ENCODE data around the gene GREM2. TPM values are rescaled to one million over a fixed set of nuclear protein-coding genes. Genes with fewer than 3 reads are reported as not detected.

Gene GREM2
- total RNA-seq, 1 donor from 2014 or later = not detected

GRCh38 chr1:240495601-240496000, 116.4 kb downstream of the GREM2 start:
- Mint-ChIP-seq H3K4me1 (ENCODE audit: unreplicated experiment) (peaks cover 17% of the 10 kb centered on the region), H3K27ac (ENCODE audit: unreplicated experiment) (no peak overlapping the region), H3K27me3 (ENCODE audit: unreplicated experiment) (no peaks in the 10 kb centered on the region), H3K36me3 (ENCODE audit: unreplicated experiment) (no peaks in the 10 kb centered on the region), H3K9me3 (ENCODE audit: unreplicated experiment) (no peaks in the 10 kb centered on the region), H3K4me3 (ENCODE audit: unreplicated experiment) (no peak overlapping the region)
- TF ChIP-seq, protein P1, sequence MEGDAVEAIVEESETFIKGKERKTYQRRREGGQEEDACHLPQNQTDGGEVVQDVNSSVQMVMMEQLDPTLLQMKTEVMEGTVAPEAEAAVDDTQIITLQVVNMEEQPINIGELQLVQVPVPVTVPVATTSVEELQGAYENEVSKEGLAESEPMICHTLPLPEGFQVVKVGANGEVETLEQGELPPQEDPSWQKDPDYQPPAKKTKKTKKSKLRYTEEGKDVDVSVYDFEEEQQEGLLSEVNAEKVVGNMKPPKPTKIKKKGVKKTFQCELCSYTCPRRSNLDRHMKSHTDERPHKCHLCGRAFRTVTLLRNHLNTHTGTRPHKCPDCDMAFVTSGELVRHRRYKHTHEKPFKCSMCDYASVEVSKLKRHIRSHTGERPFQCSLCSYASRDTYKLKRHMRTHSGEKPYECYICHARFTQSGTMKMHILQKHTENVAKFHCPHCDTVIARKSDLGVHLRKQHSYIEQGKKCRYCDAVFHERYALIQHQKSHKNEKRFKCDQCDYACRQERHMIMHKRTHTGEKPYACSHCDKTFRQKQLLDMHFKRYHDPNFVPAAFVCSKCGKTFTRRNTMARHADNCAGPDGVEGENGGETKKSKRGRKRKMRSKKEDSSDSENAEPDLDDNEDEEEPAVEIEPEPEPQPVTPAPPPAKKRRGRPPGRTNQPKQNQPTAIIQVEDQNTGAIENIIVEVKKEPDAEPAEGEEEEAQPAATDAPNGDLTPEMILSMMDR (IDR thresholded peaks at IDR 0.05) = no peak
- DNase-seq (ENCODE audit: extremely low spot score, unreplicated experiment) = no peak

GRCh38 chr1:240492832-240493440, 119.0 kb downstream of the GREM2 start:
- Mint-ChIP-seq H3K4me1 (ENCODE audit: unreplicated experiment) (peaks cover 17% of the 10 kb centered on the region), H3K27me3 (ENCODE audit: unreplicated experiment) (no peaks in the 10 kb centered on the region), H3K9me3 (ENCODE audit: unreplicated experiment) (no peaks in the 10 kb centered on the region), H3K27ac (ENCODE audit: unreplicated experiment) (no peak overlapping the region), H3K36me3 (ENCODE audit: unreplicated experiment) (no peaks in the 10 kb centered on the region), H3K4me3 (ENCODE audit: unreplicated experiment) (peak overlapping the region; percentile 70)
- DNase-seq (ENCODE audit: extremely low spot score, unreplicated experiment) = no peak
- TF ChIP-seq, protein P1 (IDR thresholded peaks at IDR 0.05) = peak; percentile 46

- H3K4me3 Mint-ChIP-seq (ENCODE audit: unreplicated experiment) = no peak overlapping the region
- no peaks in the 10 kb centered on the region for H3K27me3 Mint-ChIP-seq (ENCODE audit: unreplicated experiment)
- H3K36me3 Mint-ChIP-seq (ENCODE audit: unreplicated experiment) = no peaks in the 10 kb centered on the region
- TF ChIP-seq, protein P1 (IDR thresholded peaks at IDR 0.05) = no peak
- H3K27ac Mint-ChIP-seq (ENCODE audit: unreplicated experiment) = no peak overlapping the region
- peaks cover 17% of the 10 kb centered on the region for H3K4me1 Mint-ChIP-seq (ENCODE audit: unreplicated experiment)
- H3K9me3 Mint-ChIP-seq (ENCODE audit: unreplicated experiment) = no peaks in the 10 kb centered on the region
- DNase-seq (ENCODE audit: extremely low spot score, unreplicated experiment) = no peak
Observed at GRCh38 chr1:240491796-240492195, 120.2 kb downstream of the GREM2 start.

- no peak overlapping the region for H3K27ac Mint-ChIP-seq (ENCODE audit: unreplicated experiment)
- TF ChIP-seq, protein P1 (IDR thresholded peaks at IDR 0.05) = no peak
- no peaks in the 10 kb centered on the region for H3K27me3 Mint-ChIP-seq (ENCODE audit: unreplicated experiment)
- H3K36me3 Mint-ChIP-seq (ENCODE audit: unreplicated experiment) = no peaks in the 10 kb centered on the region
- H3K4me1 Mint-ChIP-seq (ENCODE audit: unreplicated experiment) = peaks cover 17% of the 10 kb centered on the region
- no peak overlapping the region for H3K4me3 Mint-ChIP-seq (ENCODE audit: unreplicated experiment)
- no peaks in the 10 kb centered on the region for H3K9me3 Mint-ChIP-seq (ENCODE audit: unreplicated experiment)
- no peak for DNase-seq (ENCODE audit: extremely low spot score, unreplicated experiment)
Observed at GRCh38 chr1:240491156-240491555, 120.8 kb downstream of the GREM2 start.

- Mint-ChIP-seq H3K4me3 (ENCODE audit: unreplicated experiment) (no peak overlapping the region), H3K4me1 (ENCODE audit: unreplicated experiment) (peaks cover 13% of the 10 kb centered on the region), H3K27me3 (ENCODE audit: unreplicated experiment) (peaks cover 3% of the 10 kb centered on the region), H3K36me3 (ENCODE audit: unreplicated experiment) (no peaks in the 10 kb centered on the region), H3K27ac (ENCODE audit: unreplicated experiment) (no peak overlapping the region), H3K9me3 (ENCODE audit: unreplicated experiment) (no peaks in the 10 kb centered on the region)
- TF ChIP-seq, protein P1 (IDR thresholded peaks at IDR 0.05) = no peak
- DNase-seq (ENCODE audit: extremely low spot score, unreplicated experiment) = no peak
Observed at GRCh38 chr1:240487493-240487892, 124.5 kb downstream of the GREM2 start.
